Naive thymus-derived CD4-positive, alpha-beta T cell (primary cell): Measurements from ENCODE around the gene HTD2. TPM values are rescaled to one million over a fixed set of nuclear protein-coding genes. Genes with fewer than 3 reads are reported as not detected.

Source experiments
- ATAC-seq: fragments of 150-1000 bp; cut with Tn5 transposase; 2 replicates; pipeline ENCODE4 v1.10.0; 2021; ENCODE audit warnings: mild to moderate bottlenecking, moderate library complexity
- CTCF ChIA-PET: fragments of 350-600 bp; sonication (Branson Sonifier 250); formaldehyde crosslinking; loops from one replicate; lab custom pipeline; 2021; ENCODE audit warnings: antibody characterized with exemption; lab: Charles Lee
- POLR2A ChIA-PET: fragments of 350-600 bp; sonication (Branson Sonifier 250); formaldehyde crosslinking; loops from one replicate; lab custom pipeline; 2021; ENCODE audit warnings: antibody characterized with exemption, inconsistent platforms; lab: Charles Lee
- DNase-seq, 9 donors: peaks; one replicate each; pipeline versions ENCODE4 v3.0.0 to v3.0.0-alpha.2; 2020 to 2022; ENCODE audit warnings: mixed read lengths in 1 of 9
- H3K27ac ChIP-seq: one replicate; pipeline ENCODE4 v1.7.0; 2013; ENCODE audit warnings: mild to moderate bottlenecking, low read depth, low read length, moderate library complexity
- H3K27me3 ChIP-seq, 2 donors: one replicate each; pipeline ENCODE4 v1.7.0; 2013; ENCODE audit warnings: low read length in 2 of 2, mild to moderate bottlenecking in 2 of 2, moderate library complexity in 2 of 2; ENCODE audit not compliant: control insufficient read depth in 2 of 2, insufficient read depth in 2 of 2
- H3K36me3 ChIP-seq, 3 experiments: 1 replicate in 2 of 3; 2 replicates in 1 of 3; pipeline ENCODE4 v1.7.0; 2013; ENCODE audit warnings: low read length in 3 of 3, mild to moderate bottlenecking in 3 of 3, moderate library complexity in 1 of 3; ENCODE audit not compliant: insufficient read depth in 3 of 3, control insufficient read depth in 2 of 3
- H3K4me1 ChIP-seq, 2 donors: one replicate each; pipeline ENCODE4 v1.7.0; 2013; ENCODE audit warnings: low read length in 2 of 2, mild to moderate bottlenecking in 2 of 2, moderate library complexity in 1 of 2; ENCODE audit not compliant: control insufficient read depth in 2 of 2, insufficient read depth in 2 of 2
- H3K4me3 ChIP-seq: 2 replicates; pipeline ENCODE4 v1.7.0; 2013; ENCODE audit warnings: mild to moderate bottlenecking, low read length
- H3K9me3 ChIP-seq, 3 experiments: 1 replicate in 2 of 3; 2 replicates in 1 of 3; pipeline ENCODE4 v1.7.0; 2013; ENCODE audit warnings: low read length in 3 of 3; ENCODE audit not compliant: control insufficient read depth in 2 of 3
- H3K27ac Mint-ChIP-seq, 9 donors: one replicate each; pipeline ENCODE4 v1.8.0; 2020 to 2022; ENCODE audit warnings: mixed read lengths in 9 of 9, mild to moderate bottlenecking in 8 of 9, moderate library complexity in 5 of 9, inconsistent platforms in 2 of 9
- H3K27me3 Mint-ChIP-seq, 5 donors: one replicate each; pipeline ENCODE4 v1.8.0; 2021 to 2022; ENCODE audit warnings: mixed read lengths in 5 of 5, mild to moderate bottlenecking in 1 of 5
- H3K36me3 Mint-ChIP-seq, 5 donors: one replicate each; pipeline ENCODE4 v1.8.0; 2020 to 2022; ENCODE audit warnings: mixed read lengths in 5 of 5, mild to moderate bottlenecking in 3 of 5, inconsistent platforms in 1 of 5
- H3K4me1 Mint-ChIP-seq, 7 donors: one replicate each; pipeline ENCODE4 v1.8.0; 2020 to 2022; ENCODE audit warnings: mixed read lengths in 7 of 7, mild to moderate bottlenecking in 3 of 7, inconsistent platforms in 1 of 7
- H3K4me3 Mint-ChIP-seq, 10 donors: one replicate each; pipeline ENCODE4 v1.8.0; 2020 to 2022; ENCODE audit warnings: mild to moderate bottlenecking in 10 of 10, mixed read lengths in 10 of 10, moderate library complexity in 6 of 10, inconsistent platforms in 2 of 10
- H3K9me3 Mint-ChIP-seq, 11 donors: one replicate each; pipeline ENCODE4 v1.8.0; 2020 to 2022; ENCODE audit warnings: mixed read lengths in 11 of 11, mild to moderate bottlenecking in 4 of 11, inconsistent platforms in 1 of 11, moderate library complexity in 1 of 11
- intact Hi-C, 2 donors: fragments of 100-400 bp; cut with micrococcal nuclease; formaldehyde crosslinking; loops; one replicate each; pipeline ENCODE4 v1.15.1; 2023
- polyA plus RNA-seq, 2 donors: library from polyadenylated mRNA; unstranded; fragments of 300-500 nt; fragmentation: Illumina TruSeq; gene quantifications; one replicate each; pipeline ENCODE4 v1.2.3, GENCODE V29; 2021
- total RNA-seq, 6 experiments: library from RNA in 5 of 6; stranded (reverse) in 5 of 6; gene quantifications; 1 replicate in 5 of 6; 2 replicates in 1 of 6; pipeline ENCODE4 v1.2.3 and lab custom pipeline; 2021 to 2026

HTD2 gene
- total and polyA plus RNA-seq, 7 experiments from 2014 or later = 4.5 to 35.8 (median 10.4) TPM

DNA sequence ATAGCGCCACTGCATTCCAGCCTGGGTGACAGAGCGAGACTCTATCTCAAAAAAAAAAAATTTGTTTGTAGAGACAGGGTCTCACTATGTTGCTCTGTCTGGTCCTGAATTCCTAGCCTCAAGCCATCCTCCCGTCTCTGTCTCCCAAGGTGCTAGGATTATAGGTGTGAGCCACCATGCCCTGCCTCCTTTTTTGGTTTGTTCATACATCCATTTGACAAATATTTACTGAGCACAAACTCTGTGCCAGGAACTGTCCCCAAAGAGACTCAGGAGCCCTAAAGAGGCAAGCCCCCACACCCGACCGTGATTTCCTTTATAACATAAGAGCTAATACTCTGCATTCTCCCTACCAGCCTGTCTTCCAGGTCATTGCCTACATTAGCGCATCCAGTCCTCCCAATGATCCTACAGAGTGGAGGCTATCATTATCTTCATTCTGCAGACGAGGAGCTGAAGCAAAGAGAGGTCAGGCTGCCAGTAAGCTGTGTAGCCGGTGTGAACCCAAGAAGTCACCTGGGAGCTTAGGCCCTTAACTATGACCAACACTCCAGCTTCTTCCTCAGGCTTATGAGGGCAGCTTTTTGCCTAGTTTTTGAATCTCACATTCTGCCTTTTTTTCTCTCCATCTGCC lies 20.1 kb downstream of the HTD2 start:
- H3K27ac Mint-ChIP-seq = peak overlapping the region in 5 of 9 donors; percentile 56 to 84 (median 76)
- ChIA-PET CTCF (no interaction called here), POLR2A (no interaction called here)
- ATAC-seq (no peak), DNase-seq (no peak)
- H3K27ac ChIP-seq = no peak overlapping the region
- H3K36me3 Mint-ChIP-seq = no peaks in the 10 kb centered on the region
- H3K27me3 Mint-ChIP-seq = no peaks in the 10 kb centered on the region
- peaks cover 0 to 32% (median 13%) of the 10 kb centered on the region in 7 donors for H3K4me1 Mint-ChIP-seq
- H3K4me3 Mint-ChIP-seq = peak overlapping the region in 1 of 10 donors; percentile 14
- intact Hi-C loops = no loop called here
- no peaks in the 10 kb centered on the region for H3K4me1 ChIP-seq
- H3K9me3 Mint-ChIP-seq = no peaks in the 10 kb centered on the region
- no peaks in the 10 kb centered on the region for H3K9me3 ChIP-seq
- H3K4me3 ChIP-seq = no peak overlapping the region
- no peaks in the 10 kb centered on the region for H3K36me3 ChIP-seq
- no peaks in the 10 kb centered on the region for H3K27me3 ChIP-seq

DNA sequence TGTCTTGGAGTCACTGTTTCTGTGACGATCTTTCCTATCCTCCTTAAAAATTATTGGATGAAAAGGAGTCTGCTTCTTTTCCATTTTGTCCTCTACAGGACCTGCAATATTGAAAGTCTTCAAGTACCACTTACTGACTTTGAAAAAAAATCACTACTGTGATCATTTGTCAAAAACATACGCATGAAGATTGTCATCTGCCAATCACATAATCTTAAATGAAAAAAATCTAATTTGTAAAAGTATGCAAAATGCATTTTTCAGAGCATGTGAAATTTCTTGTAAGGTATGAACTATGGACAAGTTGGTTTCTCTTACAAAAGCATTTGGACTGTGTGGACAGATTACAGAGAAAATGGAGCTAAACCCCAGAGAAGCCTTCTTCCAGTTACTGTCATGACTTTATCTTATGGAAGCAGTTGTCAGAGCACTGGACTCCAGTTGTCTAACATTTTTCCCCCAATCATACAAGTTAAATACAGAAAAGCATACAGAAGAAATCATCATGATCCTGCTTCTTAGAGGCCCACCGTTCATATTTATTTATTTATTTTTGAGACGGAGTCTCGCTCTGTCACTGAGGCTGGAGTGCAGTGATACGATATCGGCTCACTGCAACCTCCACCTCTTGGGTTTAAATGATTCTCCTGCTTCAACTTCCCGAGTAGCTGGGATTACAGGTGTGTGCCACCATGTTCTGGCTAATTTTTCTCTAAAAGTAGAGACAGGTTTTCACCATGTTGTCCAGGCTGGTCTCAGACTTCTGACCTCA lies 23.0 kb downstream of the HTD2 start:
- Histone ChIP-seq H3K4me3 (no peak overlapping the region), H3K27me3 (no peaks in the 10 kb centered on the region), H3K27ac (no peak overlapping the region), H3K4me1 (peaks cover 12 to 13% of the 10 kb centered on the region in 2 donors), H3K9me3 (no peaks in the 10 kb centered on the region), H3K36me3 (peaks cover 0 to 4% (median 0%) of the 10 kb centered on the region in 3 experiments)
- ChIA-PET POLR2A (no interaction called here), CTCF (interaction anchor here (0.6 kb wide), 1 partner anchor 166 kb away, joined by 4 read pairs; no protein-coding TSS in a partner anchor)
- intact Hi-C loops = no loop called here
- no peaks in the 10 kb centered on the region for H3K27me3 Mint-ChIP-seq
- H3K9me3 Mint-ChIP-seq = no peaks in the 10 kb centered on the region
- H3K4me3 Mint-ChIP-seq = no peak overlapping the region
- peaks cover 10 to 45% (median 21%) of the 10 kb centered on the region in 7 donors for H3K4me1 Mint-ChIP-seq
- no peak for ATAC-seq
- H3K36me3 Mint-ChIP-seq = peaks cover 0 to 2% (median 0%) of the 10 kb centered on the region in 5 donors
- H3K27ac Mint-ChIP-seq = peak overlapping the region in 3 of 9 donors; percentile 17 to 49 (median 23)
- DNase-seq = no peak

DNA sequence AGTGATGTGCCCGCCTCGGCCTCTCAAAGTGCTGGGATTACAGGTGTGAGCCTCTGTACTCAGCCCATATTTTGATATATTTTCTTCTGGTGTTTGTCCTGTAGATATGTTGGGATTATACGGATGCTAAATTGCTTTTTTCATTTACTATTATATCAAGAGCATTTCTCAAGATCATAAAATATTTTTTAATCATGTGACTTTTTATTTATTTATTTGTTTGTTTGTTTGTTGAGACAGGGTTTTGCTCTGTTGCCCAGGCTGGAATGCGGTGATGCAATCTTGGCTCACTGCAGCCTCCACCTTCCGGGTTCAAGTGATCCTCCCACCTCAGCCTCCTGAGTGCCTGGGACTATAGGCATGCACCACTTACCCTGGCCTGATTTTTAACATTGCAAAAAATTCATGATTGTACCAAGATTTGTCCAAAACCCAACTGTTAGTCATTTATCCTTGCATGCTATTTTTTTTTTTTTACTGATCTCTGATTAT lies 23.6 kb downstream of the HTD2 start:
- H3K27me3 ChIP-seq = no peaks in the 10 kb centered on the region
- peaks cover 0 to 4% (median 0%) of the 10 kb centered on the region in 3 experiments for H3K36me3 ChIP-seq
- no peaks in the 10 kb centered on the region for H3K9me3 ChIP-seq
- intact Hi-C loops = loop anchor here in 1 of 2 donors (5.0 kb wide), 1 partner anchor 142 kb away; no protein-coding TSS in a partner anchor
- ChIA-PET CTCF (interaction anchor here (0.6 to 1.2 kb wide), 2 partner anchors 161 to 165 kb away, joined by 4 to 6 read pairs; partner anchors contain the start of gene KCTD6), POLR2A (interaction anchor here (0.5 to 4.2 kb wide), 2 partner anchors 22 to 103 kb away, joined by 3 to 29 read pairs; partner anchors contain the start of genes HTD2, PDHB and RPP14)
- DNase-seq (no peak), ATAC-seq (no peak)
- H3K27ac ChIP-seq = no peak overlapping the region
- Mint-ChIP-seq H3K36me3 (peaks cover 0 to 2% (median 0%) of the 10 kb centered on the region in 5 donors), H3K4me1 (peaks cover 16 to 46% (median 24%) of the 10 kb centered on the region in 7 donors), H3K9me3 (no peaks in the 10 kb centered on the region), H3K4me3 (no peak overlapping the region), H3K27ac (no peak overlapping the region), H3K27me3 (no peaks in the 10 kb centered on the region)
- no peak overlapping the region for H3K4me3 ChIP-seq
- peaks cover 17 to 18% of the 10 kb centered on the region in 2 donors for H3K4me1 ChIP-seq

GRCh38 chr3:58331593-58332152 lies 25.4 kb downstream of the HTD2 start:
- Mint-ChIP-seq H3K9me3 (no peaks in the 10 kb centered on the region), H3K36me3 (peaks cover 0 to 6% (median 4%) of the 10 kb centered on the region in 5 donors), H3K27me3 (no peaks in the 10 kb centered on the region), H3K4me3 (peak overlapping the region in 9 of 10 donors; percentile 33 to 99 (median 64)), H3K4me1 (peaks cover 30 to 45% (median 36%) of the 10 kb centered on the region in 7 donors), H3K27ac (peak overlapping the region in 4 of 9 donors; percentile 4 to 67 (median 54))
- CTCF ChIA-PET = interaction anchor here (0.6 to 1.2 kb wide), 2 partner anchors 25 to 41 kb away, joined by 4 read pairs; partner anchors contain the start of genes HTD2 and RPP14
- POLR2A ChIA-PET = interaction anchor here (1.3 to 4.2 kb wide), 2 partner anchors 24 to 160 kb away, joined by 5 to 29 read pairs; partner anchors contain the start of genes HTD2, KCTD6 and RPP14
- Histone ChIP-seq H3K9me3 (no peaks in the 10 kb centered on the region), H3K27ac (no peak overlapping the region), H3K4me1 (peaks cover 20 to 22% of the 10 kb centered on the region in 2 donors), H3K36me3 (peaks cover 0 to 4% (median 0%) of the 10 kb centered on the region in 3 experiments), H3K27me3 (no peaks in the 10 kb centered on the region), H3K4me3 (no peak overlapping the region)
- intact Hi-C loops = loop anchor here (1.0 to 5.0 kb wide), 8 partner anchors 7 to 160 kb away; partner anchors contain the start of genes ABHD6 (in 1 of the 2), HTD2 (in 1 of the 2), PDHB (in 1 of the 2) and RPP14 (in 1 of the 2)
- DNase-seq (no peak), ATAC-seq (no peak)

- peak within 1 kb of the TSS; percentile 83 to 100 (median 99) for H3K4me3 Mint-ChIP-seq
- H3K27ac Mint-ChIP-seq = peak within 1 kb of the TSS; percentile 65 to 97 (median 88)
- peak within 1 kb of the TSS; percentile 68 for H3K4me3 ChIP-seq
- H3K27me3 ChIP-seq = no peaks in the 10 kb centered on the region
- intact Hi-C loops = loop anchor here (1.0 to 5.0 kb wide), 11 partner anchors 8 to 200 kb away; partner anchors contain the start of genes PDHB (in 2 of the 2), ABHD6 (in 1 of the 2), HTD2 (in 1 of the 2) and RPP14 (in 1 of the 2)
- ATAC-seq (peak; percentile 94), DNase-seq (peak; percentile 63 to 89 (median 79))
- H3K4me1 ChIP-seq = peaks cover 20 to 22% of the 10 kb centered on the region in 2 donors
- peaks cover 30 to 47% (median 38%) of the 10 kb centered on the region in 7 donors for H3K4me1 Mint-ChIP-seq
- peaks cover 0 to 4% (median 0%) of the 10 kb centered on the region in 3 experiments for H3K36me3 ChIP-seq
- H3K27ac ChIP-seq = peak within 1 kb of the TSS; percentile 70
- CTCF ChIA-PET = interaction anchor here (3.2 kb wide), 1 partner anchor 26 kb away, joined by 12 read pairs; the partner anchor contains the start of genes HTD2 and RPP14
- POLR2A ChIA-PET = interaction anchor here (0.6 to 4.2 kb wide), 4 partner anchors 25 to 159 kb away, joined by 3 to 29 read pairs (median 4); partner anchors contain the start of genes HTD2, KCTD6 and RPP14
- no peaks in the 10 kb centered on the region for H3K9me3 Mint-ChIP-seq
- peaks cover 0 to 7% (median 4%) of the 10 kb centered on the region in 5 donors for H3K36me3 Mint-ChIP-seq
- H3K9me3 ChIP-seq = no peaks in the 10 kb centered on the region
- no peaks in the 10 kb centered on the region for H3K27me3 Mint-ChIP-seq
Observed at GRCh38 chr3:58332575-58333188, 26.4 kb downstream of the HTD2 start, which contains the start of gene PXK. TSS of gene PXK (plus strand) at chr3:58332892. CDS start at chr3:58332989, 97 bp downstream.
